NT2/D1 (cell line): ENCODE measurements around the gene UTF1.

Source experiments
- SUZ12 ChIP-seq: IDR thresholded peaks from 2 replicates; pipeline ENCODE4 v1.6.1; 2011; ENCODE audit not compliant: insufficient read length, insufficient read depth; ENCODE audit errors: extremely low read depth
- YY1 ChIP-seq: IDR thresholded peaks from 2 replicates; pipeline ENCODE4 v1.6.1; 2011; ENCODE audit not compliant: insufficient read length, insufficient read depth
- ZNF274 ChIP-seq: IDR thresholded peaks from 2 replicates; pipeline ENCODE4 v1.6.1; 2011; ENCODE audit warnings: mild to moderate bottlenecking, low read depth, low read length

- no peak for TF ChIP-seq YY1
- no peak for TF ChIP-seq ZNF274
- no peak for TF ChIP-seq SUZ12
Measured at GRCh38 chr10:133210398-133211140, 19.4 kb upstream of the UTF1 start.
